Bronchial epithelial cell (primary cell): ENCODE data around the gene AMPH. TPM values are rescaled to one million over a fixed set of nuclear protein-coding genes. Genes with fewer than 3 reads are reported as not detected.

Experiments
- DNase-seq: peaks from one replicate; pipeline ENCODE4 v3.0.0-alpha.2; 2010; ENCODE audit warnings: low read depth
- FAIRE-seq: peaks from 2 replicates; lab custom pipeline; 2011; peaks lifted over from hg19 to GRCh38; lab: Jason Lieb, UNC
- H3K27me3 ChIP-seq: 2 replicates; pipeline ENCODE4 v1.5.1; 2011; ENCODE audit warnings: low read length; ENCODE audit not compliant: control insufficient read depth, insufficient read depth
- H3K36me3 ChIP-seq: 2 replicates; pipeline ENCODE4 v1.5.1; 2011; ENCODE audit warnings: low read length; ENCODE audit not compliant: control insufficient read depth, insufficient read depth
- H3K4me3 ChIP-seq: 2 replicates; pipeline ENCODE4 v1.5.1; 2011; ENCODE audit warnings: mild to moderate bottlenecking, low read depth, low read length, control low read depth
- CTCF ChIP-seq: IDR thresholded peaks from 2 replicates; pipeline ENCODE4 v1.5.1; 2011; ENCODE audit warnings: mild to moderate bottlenecking, moderate library complexity, low read length, control low read depth, inconsistent platforms; ENCODE audit not compliant: insufficient read depth, severe bottlenecking
- total RNA-seq: library from RNA; depleted of rRNA; stranded (reverse); fragments of >200 nt; gene quantifications from 2 replicates; pipeline ENCODE4 v1.2.1, GENCODE V29; 2014

AMPH gene
- not detected in 2 replicates for total RNA-seq

- peaks cover 16% of the 10 kb centered on the region for H3K27me3 ChIP-seq
- peak within 1 kb of the TSS; percentile 4 for H3K4me3 ChIP-seq
- no peak for FAIRE-seq
- H3K36me3 ChIP-seq, result no peaks in the 10 kb centered on the region
- DNase-seq, result no peak
- TF ChIP-seq CTCF, result no peak
Observed at GRCh38 chr7:38630720-38631673, at the start of gene AMPH. TSS of gene AMPH (minus strand) at chr7:38631373. CDS start at chr7:38631351, 22 bp downstream.

DNA sequence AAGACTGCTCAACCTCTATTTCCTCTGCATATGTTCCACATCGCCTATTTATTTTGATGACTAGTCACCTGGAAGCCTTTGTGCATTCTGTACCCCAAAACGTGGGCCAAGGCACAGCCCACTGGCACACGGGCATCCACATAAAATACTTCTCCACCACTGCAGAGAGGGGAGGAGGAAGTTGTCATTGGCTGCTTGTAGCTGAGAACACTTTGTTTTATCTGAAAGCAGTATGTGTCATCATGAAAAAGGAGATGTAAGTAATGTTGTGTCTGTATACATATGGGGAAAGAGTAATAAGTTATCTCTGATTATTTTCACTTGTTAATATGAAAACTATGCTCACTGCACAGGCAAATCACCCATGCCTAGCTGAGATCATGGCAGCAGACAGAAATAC, 48.2 kb upstream of the AMPH start:
- no peak for TF ChIP-seq CTCF
- no peak overlapping the region for H3K4me3 ChIP-seq

GRCh38 chr7:38678698-38679054, 47.5 kb upstream of the AMPH start:
- FAIRE-seq (no peak), DNase-seq (no peak)
- H3K36me3 ChIP-seq, result no peaks in the 10 kb centered on the region
- no peaks in the 10 kb centered on the region for H3K27me3 ChIP-seq
- TF ChIP-seq CTCF, result no peak
- no peak overlapping the region for H3K4me3 ChIP-seq

More for the DNA sequence above, 48.2 kb upstream of the AMPH start:
- DNase-seq (no peak), FAIRE-seq (no peak)
- Histone ChIP-seq H3K27me3 (no peaks in the 10 kb centered on the region), H3K36me3 (no peaks in the 10 kb centered on the region)

- DNase-seq (no peak), FAIRE-seq (no peak)
- H3K36me3 ChIP-seq, result no peaks in the 10 kb centered on the region
- H3K27me3 ChIP-seq, result no peaks in the 10 kb centered on the region
- no peak for TF ChIP-seq CTCF
- no peak overlapping the region for H3K4me3 ChIP-seq
Observed at GRCh38 chr7:38677981-38678697, 47.0 kb upstream of the AMPH start.

- FAIRE-seq (no peak), DNase-seq (no peak)
- H3K36me3 ChIP-seq, result no peaks in the 10 kb centered on the region
- TF ChIP-seq CTCF, result no peak
- no peaks in the 10 kb centered on the region for H3K27me3 ChIP-seq
- no peak overlapping the region for H3K4me3 ChIP-seq
Observed at GRCh38 chr7:38675494-38676106, 44.4 kb upstream of the AMPH start.
